NCI-H446 treated with DMSO at 0.1 percent for 48 hours (cell line): ENCODE results near the gene CERS5.

ENCODE experiments used
- DNase-seq: peaks from one replicate; lab custom pipeline; 2025; lab: John Stamatoyannopoulos, UW

The CERS5 gene

DNA sequence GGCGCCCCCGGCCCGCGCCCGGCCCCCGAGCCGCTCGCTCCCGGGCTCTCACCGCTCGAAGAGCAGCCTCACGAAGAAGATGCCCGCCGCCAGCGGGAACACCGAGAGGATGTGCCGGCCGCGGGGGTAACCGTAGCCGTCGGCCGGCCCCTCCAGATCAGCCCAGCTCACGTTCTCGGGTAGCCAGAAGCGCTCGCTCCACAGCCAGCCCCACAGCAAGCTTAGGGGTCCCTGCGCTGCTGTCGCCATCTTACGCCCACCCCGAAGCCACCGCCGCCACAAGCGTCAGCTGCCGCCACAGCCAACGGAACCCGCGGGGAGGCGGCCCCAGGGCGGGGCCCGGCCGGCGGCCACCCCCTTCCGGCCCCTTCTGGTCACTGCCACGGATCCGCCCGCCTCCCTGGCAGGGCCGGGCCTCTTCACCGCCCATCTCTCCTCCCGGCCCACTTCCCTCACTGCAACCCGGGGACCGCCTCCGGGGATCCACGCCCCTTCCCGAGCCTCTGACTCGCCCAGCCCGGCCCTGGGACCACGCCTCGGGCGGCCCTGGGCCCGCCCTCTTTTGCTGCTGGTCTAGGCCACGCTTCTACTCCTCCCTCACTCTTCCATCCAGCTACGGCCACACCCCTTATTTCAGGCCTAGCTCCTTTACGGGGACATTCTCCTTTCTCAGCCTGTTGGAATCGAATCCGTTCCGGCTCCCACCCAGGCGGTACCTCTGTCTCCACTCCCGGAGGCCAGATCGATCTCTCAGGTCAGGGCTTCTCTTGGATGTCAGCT, at the start of gene CERS5:
Gene CERS5, minus strand, starts transcription at position 321 of the 780 bp plus-strand sequence. Its CDS starts 72 bp downstream, at position 249.
- peak; percentile 93 for DNase-seq

GRCh38 chr12:50215033-50215432, 47.9 kb upstream of the CERS5 start:
- DNase-seq: no peak

- no peak for DNase-seq
Measured at GRCh38 chr12:50214018-50214417, 46.8 kb upstream of the CERS5 start.

DNA sequence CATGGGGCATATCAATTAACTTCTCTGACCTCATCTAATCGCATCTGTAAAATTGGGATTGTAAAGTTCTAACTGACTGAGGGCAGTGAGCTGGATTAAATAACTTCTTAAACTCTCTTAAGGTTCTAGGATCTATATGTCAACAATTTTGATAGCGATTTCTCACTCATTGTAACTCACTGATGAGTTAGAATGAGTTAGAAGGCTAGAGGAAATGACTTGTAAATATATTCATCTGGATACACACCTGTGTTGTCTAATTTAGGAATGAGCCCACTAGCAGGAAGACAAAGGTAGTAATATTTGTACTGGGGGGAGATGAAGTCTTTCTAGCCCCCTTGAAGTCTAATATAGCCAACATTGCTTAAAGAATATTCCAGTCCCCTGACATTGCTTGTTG, 46.3 kb upstream of the CERS5 start:
- no peak for DNase-seq

DNA sequence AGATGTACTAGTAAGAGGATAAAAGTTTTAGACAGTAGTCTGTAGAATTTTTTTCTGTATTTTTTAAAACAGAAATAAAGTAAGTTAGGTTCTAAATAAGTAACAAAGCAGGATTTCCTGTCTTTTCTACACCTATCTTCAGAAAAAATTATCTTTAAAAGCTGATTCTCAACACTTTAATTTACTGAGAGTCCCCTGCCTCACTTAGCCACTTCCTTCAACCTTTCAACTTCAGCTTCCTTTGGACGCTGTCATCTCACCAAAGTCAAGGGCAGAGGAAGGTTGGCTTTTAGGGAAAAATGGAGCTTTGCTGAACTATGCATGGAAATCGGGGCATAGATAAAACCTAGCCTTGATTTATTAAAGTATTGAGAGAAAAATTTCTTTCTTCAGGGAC, 44.9 kb upstream of the CERS5 start:
- DNase-seq: no peak

- DNase-seq: no peak
Measured at GRCh38 chr12:50211392-50212070, 44.4 kb upstream of the CERS5 start.

- no peak for DNase-seq
Measured at GRCh38 chr12:50207424-50207823, 40.3 kb upstream of the CERS5 start.

DNA sequence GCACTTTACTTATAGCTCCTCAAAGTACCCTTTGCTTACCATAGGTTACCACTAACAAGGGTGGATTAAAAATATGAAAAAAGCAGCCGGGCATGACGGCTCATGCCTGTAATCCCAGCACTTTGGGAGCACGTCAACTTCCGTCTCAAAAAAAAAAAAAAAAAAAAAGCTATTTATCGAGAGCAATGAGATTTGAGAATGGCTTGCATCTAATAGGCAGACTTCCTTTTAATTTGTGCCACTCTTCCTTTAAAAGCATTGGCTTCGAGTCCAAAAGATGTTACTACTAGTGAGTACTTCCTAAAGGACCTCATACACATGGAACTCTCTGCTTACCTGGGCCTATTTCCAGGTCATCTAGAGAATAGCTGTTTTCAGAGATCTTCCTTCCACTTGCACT, 38.5 kb upstream of the CERS5 start:
- DNase-seq: no peak

- DNase-seq: no peak
Measured at GRCh38 chr12:50203691-50204090, 36.5 kb upstream of the CERS5 start.

- no peak for DNase-seq
Measured at GRCh38 chr12:50201987-50202521, 34.9 kb upstream of the CERS5 start.

DNA sequence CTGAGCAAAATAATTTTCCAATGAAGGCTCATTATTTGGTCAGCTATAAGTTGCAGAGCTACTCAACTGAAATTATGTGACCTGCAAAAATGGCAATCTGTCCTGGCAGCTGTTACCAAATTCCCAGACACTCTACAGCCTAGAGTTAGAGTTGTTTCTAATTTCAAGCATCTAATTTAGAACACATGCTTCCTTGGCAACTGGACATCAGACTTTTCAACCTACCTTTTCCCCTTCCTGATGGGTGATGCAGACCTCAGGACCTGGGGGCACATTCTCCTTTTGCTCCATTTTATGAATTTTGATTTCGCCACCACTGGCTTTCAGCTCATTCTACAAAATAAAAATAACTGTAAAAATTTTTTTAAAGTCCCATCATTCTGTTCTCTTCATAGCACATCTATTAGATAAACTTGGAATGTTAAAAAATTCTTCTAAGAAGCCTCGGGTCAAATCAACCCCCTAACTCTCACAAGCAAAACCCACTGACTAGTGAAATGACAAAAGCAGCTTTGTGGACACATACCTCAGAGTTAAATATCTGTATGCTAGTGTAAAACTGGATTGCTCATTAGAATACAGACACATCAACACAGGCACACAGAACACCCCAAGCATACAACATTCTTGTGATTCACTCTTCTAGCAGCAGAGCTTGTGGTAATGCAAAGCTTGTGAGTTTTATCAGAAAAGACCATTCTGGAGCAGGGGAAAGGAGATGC, 33.5 kb upstream of the CERS5 start:
- no peak for DNase-seq

DNA sequence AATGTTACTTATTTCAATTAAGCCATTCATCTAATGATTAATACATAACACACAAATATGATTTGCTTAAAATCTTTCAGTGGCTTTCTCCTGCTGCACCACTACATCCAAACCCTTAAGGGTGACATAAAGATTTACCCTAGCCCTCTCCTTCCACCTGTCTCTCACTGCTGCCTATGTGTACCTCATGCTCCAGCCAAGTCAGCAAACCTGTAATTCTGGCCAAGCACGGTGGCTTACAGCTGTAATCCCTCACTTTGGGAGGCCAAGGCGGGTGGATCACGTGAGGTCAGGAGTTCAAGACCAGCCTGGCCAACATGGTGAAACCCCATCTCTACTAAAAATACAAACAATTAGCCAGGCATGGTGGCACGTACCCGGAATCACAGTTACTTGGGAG, 31.7 kb upstream of the CERS5 start:
- DNase-seq: no peak

- DNase-seq: no peak
Measured at GRCh38 chr12:50197297-50197727, 30.1 kb upstream of the CERS5 start.

DNA sequence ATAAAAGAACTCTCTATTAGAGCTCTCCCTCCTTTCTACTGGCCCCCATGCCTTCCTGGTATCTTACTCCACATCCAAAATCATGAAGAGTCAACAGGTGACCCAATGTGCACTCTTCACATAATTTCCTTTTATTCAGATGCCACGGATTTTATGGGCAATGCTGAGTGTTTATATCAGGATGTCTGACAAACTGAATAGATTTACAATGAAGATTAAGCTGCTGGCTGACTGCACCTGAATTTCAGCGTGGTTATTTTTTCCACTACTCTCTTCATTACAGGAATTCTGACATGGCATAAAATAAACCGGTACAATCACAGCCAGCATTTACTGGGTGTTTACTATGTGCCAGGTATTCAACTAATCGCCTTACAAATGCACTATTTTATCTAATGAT, 29.4 kb upstream of the CERS5 start:
- DNase-seq: no peak

- no peak for DNase-seq
Measured at GRCh38 chr12:50195832-50196231, 28.7 kb upstream of the CERS5 start.

DNA sequence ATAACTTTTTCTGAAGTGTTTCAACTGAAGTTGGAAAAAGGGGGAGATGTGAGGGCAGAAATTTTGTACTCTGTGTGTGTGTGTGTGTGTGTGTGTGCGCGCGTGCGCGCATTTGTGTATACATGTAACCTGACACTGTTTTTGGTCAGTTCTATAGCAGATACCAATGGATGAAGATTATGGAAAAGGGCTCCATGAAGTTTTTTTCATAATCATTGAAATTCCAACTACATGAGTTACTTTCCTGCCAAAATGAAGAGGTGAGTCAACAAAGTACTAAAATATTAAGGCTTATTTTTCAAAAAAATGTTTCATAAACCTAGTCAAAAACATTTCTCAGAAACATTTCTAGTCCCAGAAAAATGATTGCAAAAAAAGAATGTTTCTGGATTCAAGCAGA, 25.7 kb upstream of the CERS5 start:
- no peak for DNase-seq

DNA sequence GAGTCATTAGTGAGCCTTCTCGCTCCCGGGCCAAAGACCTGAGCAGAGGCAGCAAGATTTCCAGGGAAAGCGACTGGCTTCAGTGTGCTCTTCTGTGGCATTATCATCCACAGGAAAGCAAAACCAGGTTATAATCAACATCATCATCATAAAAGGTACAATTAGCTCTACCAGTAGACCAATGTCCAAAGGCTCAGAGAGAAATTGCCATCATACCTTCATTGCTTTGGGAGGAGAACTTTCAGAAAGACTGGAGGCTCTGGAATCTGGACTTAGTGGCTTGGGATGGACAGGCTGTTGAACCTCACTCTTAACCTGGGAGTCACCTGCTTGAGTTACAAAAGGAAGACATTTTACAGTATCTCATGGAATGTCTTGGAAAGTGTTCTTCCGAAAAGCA, 25.1 kb upstream of the CERS5 start:
- no peak for DNase-seq

DNA sequence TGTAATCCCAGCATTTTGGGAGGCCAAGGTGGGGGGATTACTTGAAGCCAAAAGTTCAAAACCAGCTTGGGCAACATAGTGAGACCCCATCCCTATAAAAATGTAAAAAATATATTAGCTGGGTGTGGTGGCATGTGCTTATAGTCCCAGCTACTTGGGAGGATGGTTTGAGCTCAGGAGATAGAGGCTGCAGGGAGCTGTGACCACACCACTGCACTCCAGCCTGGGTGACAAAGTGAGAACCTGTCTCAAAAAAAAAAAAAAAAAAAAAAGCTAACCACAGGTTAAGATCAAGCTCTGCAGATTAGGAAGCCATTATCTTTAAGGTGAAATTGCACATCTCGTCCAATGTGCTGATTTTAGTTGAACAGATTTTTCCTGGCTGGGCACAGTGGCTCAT, 23.7 kb upstream of the CERS5 start:
- DNase-seq: no peak

- DNase-seq: no peak
Measured at GRCh38 chr12:50188875-50189575, 21.9 kb upstream of the CERS5 start.

DNA sequence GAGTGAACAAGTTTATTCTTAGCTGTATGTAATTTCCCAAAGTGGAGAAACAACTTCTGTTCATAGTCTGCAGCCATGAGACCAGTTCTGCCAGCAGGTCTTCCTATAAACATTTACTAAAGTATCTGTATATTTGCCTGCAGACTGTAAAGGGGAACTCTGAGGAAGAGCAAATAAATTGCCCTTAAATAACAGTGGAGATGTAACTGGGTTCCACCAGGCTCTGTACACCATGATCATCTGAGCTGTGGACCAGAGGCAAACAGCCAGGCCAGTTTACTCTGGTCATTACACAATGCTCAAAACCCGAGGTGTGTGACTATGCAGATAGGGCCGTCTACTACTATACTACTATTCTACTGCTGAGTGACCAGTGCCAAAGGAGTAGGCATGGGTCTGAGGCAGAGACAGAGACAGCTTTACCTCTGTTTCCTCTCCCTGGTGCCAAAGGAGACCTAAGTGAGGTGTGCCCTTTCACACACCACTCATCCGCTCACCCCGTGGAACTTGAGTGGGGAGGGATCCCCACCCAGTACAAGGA, 21.1 kb upstream of the CERS5 start:
- no peak for DNase-seq

GRCh38 chr12:50187084-50187900, 20.1 kb upstream of the CERS5 start:
- DNase-seq: no peak
